ENCODE measurements around the gene CRLF2. TPM values are rescaled to one million over a fixed set of nuclear protein-coding genes. Genes with fewer than 3 reads are reported as not detected.
A peak's percentile ranks its signal among the peaks of the same experiment; 100 is the strongest.
"Not testable (repeated sequence)": the region's sequence is repeated elsewhere in the genome, so short reads cannot be mapped to it uniquely, and the experiment has no call there.

CRLF2 gene, protein sequence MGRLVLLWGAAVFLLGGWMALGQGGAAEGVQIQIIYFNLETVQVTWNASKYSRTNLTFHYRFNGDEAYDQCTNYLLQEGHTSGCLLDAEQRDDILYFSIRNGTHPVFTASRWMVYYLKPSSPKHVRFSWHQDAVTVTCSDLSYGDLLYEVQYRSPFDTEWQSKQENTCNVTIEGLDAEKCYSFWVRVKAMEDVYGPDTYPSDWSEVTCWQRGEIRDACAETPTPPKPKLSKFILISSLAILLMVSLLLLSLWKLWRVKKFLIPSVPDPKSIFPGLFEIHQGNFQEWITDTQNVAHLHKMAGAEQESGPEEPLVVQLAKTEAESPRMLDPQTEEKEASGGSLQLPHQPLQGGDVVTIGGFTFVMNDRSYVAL
- total RNA-seq, result not detected

DNA sequence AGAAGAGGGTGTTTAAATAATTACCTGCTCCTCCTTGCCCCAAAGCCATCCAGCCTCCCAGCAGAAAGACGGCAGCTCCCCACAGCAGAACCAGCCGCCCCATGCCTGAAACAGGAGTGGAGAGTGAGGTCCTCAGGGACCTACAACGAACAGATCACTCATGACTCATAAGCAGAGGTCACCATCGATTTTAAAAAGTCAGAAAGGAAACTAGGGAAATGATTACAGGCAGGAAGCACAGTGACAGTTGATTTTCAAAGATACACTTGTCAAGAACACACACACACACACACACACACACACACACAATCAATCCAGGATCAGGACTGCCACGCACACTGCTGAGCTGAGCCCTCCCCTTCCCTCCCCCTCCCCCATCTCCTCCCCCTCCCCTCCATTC, at the start of gene CRLF2:
TSS of gene CRLF2 (minus strand) at position 118 of the 400 bp plus-strand sequence. CDS start at position 103, 15 bp downstream.
- no peak for DNase-seq (ENCODE audit: low spot score in 2 of 2)
- FAIRE-seq, result no peak

DNA sequence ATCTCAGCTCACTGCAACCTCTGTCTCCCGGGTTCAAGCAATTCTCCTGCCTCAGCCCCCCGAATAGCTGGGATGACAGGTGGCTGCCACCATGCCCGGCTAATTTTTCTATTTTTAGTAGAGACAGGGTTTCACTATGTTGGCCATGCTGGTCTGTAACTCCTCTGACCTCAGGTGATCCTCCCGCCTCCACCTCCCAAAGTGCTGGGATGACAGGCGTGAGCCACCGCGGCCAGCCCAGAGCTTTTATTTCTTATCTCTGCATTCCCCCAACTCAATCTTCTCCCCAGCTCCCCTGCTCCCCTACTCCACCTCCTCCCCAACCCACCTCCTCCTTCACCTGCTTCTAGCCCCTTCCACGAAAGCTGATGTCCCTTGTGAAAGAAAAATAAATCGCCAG, 49.3 kb upstream of the CRLF2 start:
- FAIRE-seq; DNase-seq (ENCODE audit: low spot score in 2 of 2): not testable (repeated sequence)

DNA sequence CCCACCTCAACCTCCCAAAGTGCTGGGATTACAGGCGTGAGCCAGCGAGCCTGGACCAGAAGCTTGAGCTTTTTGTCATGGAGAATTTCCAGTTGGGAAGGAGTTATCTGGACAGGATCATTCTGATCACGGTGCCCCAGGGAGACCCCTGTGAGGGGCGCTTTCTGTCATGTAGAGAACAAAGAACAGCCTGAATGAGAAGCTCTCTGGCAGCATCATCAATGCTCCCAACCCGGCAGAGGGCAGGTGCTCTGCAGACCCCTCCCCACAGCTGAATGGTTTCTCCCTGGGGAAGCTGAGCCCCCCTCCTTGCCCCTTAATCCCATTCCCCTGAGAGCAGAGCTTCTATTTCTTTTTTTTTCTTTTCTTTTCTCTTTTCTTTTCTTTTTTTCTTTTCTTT, 48.8 kb upstream of the CRLF2 start:
- no peak for DNase-seq (ENCODE audit: low spot score in 2 of 2)
- no peak for FAIRE-seq

DNA sequence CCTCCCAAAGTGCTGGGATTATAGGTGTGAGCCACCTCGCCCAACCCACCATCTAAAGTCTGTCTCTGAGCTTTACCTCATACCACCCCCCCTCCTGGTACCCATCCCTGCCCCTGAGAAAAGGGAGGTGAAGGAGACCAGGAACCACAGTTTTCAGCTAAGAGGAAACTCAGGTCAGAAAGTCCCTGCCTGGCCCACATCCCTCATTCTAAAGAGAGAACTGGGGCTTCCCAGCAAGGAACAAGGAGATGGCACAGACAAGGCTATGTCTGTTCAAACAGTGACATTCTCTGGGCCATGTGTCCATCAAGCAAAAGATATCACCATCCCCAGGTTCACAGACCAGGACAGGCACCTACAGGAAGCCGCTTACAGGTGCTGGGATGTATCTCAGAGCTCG, 40.4 kb upstream of the CRLF2 start:
- FAIRE-seq (no peak), DNase-seq (ENCODE audit: low spot score in 2 of 2) (no peak)

DNA sequence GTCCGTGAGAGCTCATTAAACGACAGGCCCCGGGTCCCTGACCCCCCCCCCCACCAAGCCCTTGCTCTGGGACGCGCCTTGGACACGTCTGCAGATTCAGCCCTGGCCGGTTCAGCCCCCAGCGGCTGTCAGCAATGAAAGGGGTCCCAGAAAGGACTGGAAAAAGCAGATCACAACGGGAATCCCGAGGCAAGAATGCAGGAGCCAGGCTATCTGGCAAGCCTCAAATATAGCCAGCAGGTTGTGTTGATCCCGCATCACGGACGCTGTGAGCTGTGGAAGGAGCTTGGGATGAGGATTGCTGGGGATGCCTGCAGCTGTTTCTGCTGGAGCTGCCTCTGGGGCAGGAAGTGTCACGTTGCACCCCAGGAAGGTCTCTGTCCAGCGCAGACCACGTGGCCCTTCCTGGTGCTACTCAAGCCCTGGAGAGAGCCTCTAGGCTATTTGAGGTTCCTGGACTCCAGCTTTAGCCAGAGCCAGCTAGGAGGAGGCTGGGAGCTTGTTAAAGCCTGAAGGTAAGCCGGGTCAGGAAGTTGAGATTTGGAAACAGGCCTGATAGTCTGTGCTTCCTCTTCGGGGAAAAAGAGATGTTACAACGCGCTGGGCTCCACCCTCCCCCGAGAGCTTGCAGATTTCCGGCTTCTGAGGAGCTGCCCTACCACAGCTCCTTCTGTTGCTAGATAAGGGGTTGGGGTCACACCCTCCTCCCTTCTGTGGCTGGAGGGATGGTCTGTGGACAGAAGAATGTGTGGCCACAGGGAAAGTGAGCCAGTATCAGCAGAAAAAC, 36.8 kb upstream of the CRLF2 start:
- no peak for DNase-seq (ENCODE audit: low spot score in 2 of 2)
- FAIRE-seq, result no peak

DNA sequence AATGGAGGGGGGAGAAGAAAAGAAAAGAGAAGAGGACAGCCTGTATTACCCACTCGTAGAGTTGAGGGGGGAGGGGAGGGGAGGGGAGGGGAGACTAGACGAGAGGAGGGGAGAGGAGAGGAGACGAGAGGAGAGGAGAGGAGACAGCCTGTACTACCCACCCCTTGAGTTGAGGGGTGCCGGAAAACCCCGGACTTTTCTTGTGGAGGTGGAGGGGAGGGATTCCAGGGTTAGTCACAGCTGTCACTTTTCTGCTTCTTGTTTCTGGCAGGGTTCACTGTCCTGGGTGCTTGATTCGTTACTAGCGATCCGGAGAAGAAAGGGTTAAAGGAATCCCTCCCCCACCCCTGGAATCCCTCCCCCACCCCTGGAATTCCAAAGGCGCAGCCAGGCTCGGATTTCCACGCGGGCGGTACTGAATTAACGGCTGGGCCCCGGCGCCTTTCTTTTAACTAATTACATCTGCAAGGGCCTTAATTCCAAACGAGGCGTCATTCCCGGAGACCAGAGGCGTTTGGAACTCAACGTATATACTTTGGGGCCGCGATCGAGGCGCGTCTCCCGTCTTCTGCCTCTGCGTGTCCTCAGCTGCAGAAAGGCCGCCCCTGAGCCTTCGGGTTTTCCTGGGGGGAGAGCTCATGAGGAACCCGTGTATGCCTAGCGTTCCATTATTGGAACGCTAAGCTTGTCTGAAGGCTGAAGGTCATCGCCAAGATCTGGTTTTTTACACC, 36.0 kb upstream of the CRLF2 start:
- FAIRE-seq, result no peak
- no peak for DNase-seq (ENCODE audit: low spot score in 2 of 2)

DNA sequence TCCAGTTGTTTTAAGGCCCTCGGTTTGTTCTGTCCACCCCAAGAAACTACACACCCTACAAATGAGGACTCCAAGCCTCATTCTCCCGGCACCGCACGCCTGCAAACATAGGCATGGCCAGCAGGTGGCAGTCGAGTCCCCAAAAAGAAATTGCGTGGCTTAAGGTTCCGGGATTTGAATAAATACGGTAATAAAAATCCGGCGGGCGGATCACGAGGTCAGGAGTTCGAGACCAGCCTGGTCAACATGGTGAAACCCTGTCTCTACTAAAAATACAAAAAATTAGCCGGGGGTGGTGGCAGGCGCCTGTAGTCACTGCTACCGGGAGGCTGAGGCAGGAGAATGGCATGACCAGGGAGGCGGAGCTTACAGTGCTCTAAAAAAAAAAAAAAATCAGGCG, 34.4 kb upstream of the CRLF2 start:
- DNase-seq (ENCODE audit: low spot score in 2 of 2) (peak in 1 of 2 donors; percentile 49), FAIRE-seq (no peak)

DNA sequence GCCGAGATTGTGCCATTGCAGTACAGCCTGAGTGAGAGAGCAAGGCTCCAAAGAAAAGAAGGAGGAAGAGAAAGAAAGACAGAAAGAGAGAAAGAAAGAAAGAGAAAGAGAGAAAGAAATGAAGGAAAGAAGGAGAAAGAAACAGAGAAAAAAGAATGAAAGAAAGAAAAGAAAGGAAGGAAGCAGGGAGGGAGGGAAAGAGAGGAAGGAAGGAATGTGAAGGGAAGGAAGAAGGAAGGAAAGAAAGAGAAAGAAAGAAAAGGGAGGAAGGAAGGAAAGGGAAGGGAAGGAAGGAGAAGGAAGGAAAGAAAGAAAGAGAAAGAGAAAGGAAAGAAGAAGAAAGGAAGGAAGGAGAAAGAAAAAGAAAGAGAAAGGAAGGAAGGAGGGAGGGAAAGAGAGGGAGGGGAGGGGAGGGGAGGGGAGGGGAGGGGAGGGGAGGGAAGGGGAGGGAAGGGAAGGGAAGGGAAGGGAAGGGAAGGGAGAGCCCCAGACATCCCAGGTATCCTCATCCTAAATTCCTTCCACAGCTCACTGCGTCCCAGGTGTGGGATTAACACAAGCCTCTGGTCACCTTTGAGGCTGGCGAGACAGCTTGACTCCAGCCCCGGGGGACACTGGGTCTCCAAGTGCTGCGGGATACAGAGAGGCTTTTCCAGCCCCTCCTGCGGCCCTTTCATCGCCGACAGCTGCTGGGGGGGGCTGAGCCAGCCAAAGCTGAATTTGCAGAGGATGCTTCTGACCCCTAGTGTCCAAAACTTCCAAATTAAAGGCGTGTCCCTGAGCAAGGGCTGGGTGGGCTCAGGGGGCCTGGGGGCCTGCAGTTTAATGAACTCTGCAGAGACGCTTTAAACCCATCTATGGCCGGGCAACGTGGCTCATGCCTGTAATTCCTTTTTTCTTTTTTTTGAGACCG, 32.0 kb upstream of the CRLF2 start:
- no peak for FAIRE-seq
- no peak for DNase-seq (ENCODE audit: low spot score in 2 of 2)

DNA sequence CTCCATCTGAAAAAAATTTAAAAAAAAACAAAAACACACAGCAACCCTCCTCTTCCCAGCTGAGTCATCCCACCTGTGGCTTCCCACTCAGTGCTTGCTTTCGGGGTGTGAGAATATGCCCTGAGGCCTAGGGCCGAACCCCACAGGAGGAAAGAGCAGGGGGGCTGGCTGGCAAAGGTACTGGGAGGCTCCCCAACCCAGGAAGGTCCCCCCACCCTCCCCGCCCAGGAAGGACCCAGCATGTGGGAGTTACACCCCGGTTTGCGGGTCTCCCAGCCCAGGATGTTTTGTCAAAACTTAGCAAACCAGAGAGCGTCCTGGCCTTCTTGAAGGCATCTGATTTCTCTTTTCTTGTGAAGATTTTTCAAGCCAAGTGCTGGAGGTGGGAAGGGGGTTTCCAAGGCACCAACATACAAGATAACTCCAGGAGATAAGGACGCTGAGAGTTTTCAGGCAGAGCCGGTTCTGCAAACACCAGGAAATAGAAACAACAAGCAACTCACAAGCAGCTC, 30.5 kb upstream of the CRLF2 start:
- FAIRE-seq (no peak), DNase-seq (ENCODE audit: low spot score in 2 of 2) (no peak)

DNA sequence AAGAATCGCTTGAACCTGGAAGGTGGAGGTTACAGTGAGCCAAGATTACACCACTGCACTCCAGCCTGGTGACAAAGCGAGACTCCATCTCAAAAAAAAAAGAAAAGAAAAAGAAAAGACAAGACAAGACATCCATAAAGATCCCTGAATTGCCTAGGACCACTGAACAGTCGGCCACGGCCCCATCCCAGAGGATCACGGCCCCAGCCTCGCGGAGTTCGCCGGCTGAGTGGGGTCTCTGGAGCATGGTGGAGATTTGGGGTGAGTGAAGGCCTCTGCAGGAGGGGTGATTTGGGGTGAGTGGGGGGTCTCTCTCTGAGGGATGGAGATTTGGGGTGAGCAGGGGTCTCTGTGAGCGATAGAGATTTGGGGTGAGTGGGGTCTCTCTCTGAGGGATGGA, 28.1 kb upstream of the CRLF2 start:
- not testable (repeated sequence) for FAIRE-seq; DNase-seq (ENCODE audit: low spot score in 2 of 2)

DNA sequence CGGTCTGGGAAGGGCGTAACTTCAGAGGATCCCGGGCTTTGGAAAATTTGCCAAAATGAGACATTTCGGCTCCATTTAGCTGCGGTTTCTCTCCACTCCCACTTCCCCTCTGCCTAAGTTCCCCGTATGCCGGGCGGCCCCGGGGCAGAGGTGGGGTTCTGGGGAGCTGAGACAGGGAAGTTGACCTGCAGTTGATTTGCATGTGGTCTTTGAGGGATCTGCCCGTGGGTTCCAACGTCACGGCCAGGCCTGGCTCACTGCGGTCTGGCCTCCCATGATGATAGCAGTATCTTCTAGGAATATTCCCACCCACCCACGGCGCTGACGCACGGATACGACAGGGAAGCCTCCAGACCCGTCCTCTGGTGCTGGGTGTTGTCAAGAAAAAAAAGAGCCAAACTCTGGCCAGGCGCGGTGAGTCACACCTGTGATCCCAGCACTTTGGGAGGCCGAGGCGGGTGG, 27.3 kb upstream of the CRLF2 start:
- FAIRE-seq, result no peak
- peak; percentile 31 for DNase-seq (ENCODE audit: low spot score in 2 of 2)

DNA sequence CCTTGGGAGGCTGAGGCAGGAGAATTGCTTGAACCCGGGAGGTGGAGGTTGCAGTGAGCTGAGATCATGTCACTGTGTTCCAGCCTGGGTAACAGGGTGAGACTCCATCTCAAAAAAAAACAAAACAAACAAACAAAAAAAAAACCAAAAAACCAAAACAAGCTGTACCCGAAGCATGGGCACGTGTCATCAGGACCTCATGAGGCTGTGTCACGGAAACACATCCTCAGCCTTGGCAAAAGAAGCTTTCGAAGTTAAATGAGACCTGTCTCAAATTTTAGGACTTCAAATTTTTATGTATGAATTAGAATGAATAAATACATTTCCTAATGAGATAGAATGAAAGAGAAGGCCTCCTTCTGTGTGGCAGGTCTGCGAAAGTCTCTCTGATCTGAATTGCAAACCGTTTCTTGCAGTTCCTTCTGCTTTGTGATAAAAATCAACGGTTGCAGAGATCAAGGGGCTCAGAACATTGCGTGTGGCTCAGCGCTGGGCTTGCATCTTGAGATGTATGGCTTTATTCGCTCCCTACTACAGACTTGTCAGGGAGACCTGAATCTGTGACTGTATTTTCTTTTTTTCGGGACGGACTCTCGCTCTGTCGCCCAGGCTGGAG, 19.5 kb upstream of the CRLF2 start:
- no peak for DNase-seq (ENCODE audit: low spot score in 2 of 2)
- FAIRE-seq, result no peak

DNA sequence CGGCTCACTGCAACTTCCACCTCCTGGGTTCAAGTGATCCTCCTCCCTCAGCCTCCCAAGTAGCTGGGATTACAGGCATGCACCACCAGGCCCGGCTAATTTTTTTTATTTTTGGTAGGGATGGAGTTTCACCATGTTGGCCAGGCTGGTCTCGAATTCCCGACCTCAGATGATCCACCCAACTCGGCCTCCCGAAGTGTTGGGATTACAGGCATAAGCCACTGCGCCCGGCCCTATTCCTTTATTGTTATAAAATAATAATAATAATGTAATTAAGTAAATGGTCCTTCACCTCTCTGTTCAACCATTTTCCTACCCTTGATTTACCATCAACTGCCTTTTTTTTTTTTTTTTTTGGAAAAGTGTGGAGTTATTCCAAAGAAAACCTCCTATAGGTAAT, 15.7 kb upstream of the CRLF2 start:
- not testable (repeated sequence) for DNase-seq (ENCODE audit: low spot score in 2 of 2); FAIRE-seq

DNA sequence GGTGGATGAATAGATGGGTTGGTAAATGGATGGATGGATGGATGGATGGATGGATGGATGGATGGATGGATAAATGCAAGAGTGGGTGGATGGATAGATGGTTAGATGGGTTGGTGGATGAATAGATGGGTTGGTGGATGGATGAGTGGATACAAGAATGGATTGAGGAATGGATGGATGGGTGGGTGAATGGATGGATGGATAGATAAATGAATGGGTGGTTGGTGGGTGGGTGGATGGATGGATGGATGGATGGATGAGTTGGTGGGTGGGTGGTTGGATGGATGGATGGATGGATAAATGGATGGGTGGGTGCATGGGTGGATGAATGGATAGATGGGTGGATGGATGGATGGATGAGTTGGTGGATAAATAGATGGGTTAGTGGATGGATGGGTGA, 13.8 kb upstream of the CRLF2 start:
- FAIRE-seq (no peak), DNase-seq (ENCODE audit: low spot score in 2 of 2) (no peak)

DNA sequence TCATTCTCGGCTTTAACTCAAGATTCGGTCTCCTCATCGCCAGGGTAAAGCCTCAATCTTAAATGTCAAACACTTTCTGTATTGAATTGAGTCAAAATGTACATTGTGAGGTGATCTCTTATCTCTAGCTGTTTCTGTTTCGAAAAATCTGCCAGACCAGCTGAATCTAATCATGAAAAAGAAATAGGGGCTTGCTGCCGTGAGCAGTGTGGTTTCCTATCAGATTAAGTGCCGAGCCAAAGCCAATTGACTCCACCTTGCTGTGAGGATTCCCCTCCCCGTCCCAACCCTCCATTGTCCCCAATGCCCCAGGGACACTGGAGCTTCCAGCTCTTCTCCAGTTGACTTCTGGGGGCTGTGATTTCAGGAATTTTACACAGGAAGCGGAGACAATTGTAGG, 12.5 kb upstream of the CRLF2 start:
- DNase-seq (ENCODE audit: low spot score in 2 of 2) (no peak), FAIRE-seq (no peak)

DNA sequence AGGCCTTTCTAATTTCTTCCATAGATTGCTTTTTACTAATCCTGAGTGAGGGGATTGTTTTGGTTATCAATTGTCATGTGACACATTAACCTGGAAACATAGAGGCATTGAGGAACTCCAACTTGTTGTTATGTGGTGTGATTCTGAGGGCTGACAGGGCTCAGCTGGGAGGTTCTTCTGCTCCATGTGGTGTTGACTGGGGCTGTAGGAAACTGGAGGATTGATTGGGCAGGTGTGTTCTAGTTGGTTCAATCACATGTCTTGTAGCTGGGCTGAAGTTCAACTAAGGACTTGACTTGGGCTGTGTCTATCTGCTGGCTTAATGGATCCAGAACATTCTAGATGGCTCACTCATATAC, 10.8 kb upstream of the CRLF2 start:
- DNase-seq (ENCODE audit: low spot score in 2 of 2) (no peak), FAIRE-seq (no peak)

DNA sequence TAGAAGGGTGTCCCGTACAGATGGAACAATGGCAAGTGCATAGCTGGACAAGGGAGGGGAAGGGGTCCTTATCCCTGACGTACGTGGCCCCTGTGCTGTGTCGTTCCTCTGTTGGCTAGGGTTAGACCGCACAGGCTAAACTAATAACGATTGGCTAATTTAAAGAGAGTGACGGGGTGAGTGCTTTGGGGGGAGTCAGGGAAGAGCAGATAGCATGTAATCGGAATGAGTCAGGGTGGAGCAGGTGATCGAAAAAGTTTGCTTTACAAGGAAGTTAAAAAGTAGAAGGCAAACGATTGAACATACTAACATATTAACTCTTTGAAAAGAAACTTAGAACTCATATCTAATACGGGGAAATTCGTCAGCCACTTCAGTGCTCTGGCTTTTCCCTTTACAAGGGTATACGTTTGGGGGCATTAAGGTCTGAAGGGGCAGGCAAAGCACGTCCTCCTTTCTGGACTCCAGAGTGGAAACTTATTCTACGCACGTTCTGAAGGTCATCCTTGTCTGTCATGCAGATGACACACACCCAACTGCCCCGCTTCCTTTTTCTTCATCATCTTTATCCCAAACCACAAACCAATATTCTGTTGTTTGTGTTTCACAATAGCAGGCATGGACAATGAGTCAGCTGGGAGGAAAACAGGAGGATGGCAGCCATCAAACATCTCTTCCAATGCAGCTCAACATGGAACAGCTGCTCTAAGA, 10.2 kb upstream of the CRLF2 start:
- FAIRE-seq (no peak), DNase-seq (ENCODE audit: low spot score in 2 of 2) (no peak)

DNA sequence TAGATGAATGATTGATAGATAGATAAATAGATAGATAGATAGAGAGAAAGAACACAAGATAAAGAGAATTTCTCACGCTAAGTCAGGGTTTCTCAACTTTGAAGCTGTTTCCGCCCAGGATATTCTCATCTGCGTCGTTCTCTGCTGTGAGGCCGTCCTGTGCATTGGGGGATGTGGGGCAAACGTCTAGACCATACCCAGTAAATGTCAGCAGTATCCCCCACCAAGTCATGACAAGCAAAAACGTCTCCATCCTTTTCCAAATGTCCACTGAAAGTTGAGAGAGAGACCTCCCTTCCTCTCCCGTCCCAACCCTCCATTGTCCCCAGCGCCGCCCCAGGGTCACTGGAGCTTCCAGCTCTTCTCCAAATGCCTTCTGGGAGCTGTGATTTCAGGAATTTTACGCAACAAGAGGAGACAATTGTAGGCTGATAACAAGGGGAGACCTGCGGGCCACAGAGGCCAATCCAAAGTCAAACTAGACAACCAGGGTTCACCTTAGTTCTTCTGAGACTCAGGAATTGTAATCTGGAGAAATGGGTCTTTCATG, 8.9 kb upstream of the CRLF2 start:
- no peak for FAIRE-seq

More for the DNA sequence above, 8.9 kb upstream of the CRLF2 start:
- DNase-seq (ENCODE audit: low spot score in 2 of 2), result no peak
